ENCODE results near the gene PDE9A. TPM values are rescaled to one million over a fixed set of nuclear protein-coding genes. Genes with fewer than 3 reads are reported as not detected.
A peak's percentile ranks its signal among the peaks of the same experiment; 100 is the strongest.

Gene PDE9A
- total and polyA plus RNA-seq, 2 of the 4 experiments (the other 2 are of a cell fraction): 0.89 to 0.90 TPM

- Histone ChIP-seq H4K91ac (ENCODE audit: insufficient read depth, low read depth, low read length) (no peak overlapping the region), H3K4me3 (ENCODE audit: insufficient read depth, low read depth, low read length) (no peak overlapping the region), H3K23ac (ENCODE audit: low read depth, low read length) (no peak overlapping the region), H3K18ac (ENCODE audit: low read depth, low read length) (no peak overlapping the region), H4K20me1 (ENCODE audit: insufficient read depth, low read length) (peaks cover 8% of the 10 kb centered on the region), H3K4me1 (ENCODE audit: control insufficient read depth, insufficient read depth, low read length) (no peaks in the 10 kb centered on the region), H2AK5ac (ENCODE audit: low read depth, low read length) (no peak overlapping the region), H3K4me2 (ENCODE audit: low read depth, low read length) (no peak overlapping the region), H2BK20ac (ENCODE audit: low read depth, low read length) (no peak overlapping the region), H3K79me1 (ENCODE audit: low read depth in 1 of 2, low read length in 2 of 2) (0 out of 4 replicates have a peak, but pooled peaks cover 0 to 8% of the 10 kb centered on the region in 2 experiments), H3K9me3 (ENCODE audit: control insufficient read depth, insufficient read depth, low read length) (no peaks in the 10 kb centered on the region), H3K27ac (ENCODE audit: insufficient read depth, low read length) (no peak overlapping the region), H2BK5ac (ENCODE audit: low read depth, low read length, poor library complexity, severe bottlenecking) (peak overlapping the region; percentile 77), H4K5ac (ENCODE audit: low read depth, low read length) (no peak overlapping the region), H2AK9ac (replicated peaks; ENCODE audit: low read depth, low read length, poor library complexity) (peak overlapping the region; percentile 88), H3K14ac (replicated peaks; ENCODE audit: low read depth, low read length) (no peak overlapping the region), H3K4ac (ENCODE audit: low read depth, low read length) (no peak overlapping the region), H3K56ac (ENCODE audit: extremely low read depth, insufficient read depth, low read length) (no peak overlapping the region), H3K9ac (ENCODE audit: low read depth, low read length) (no peak overlapping the region), H2BK15ac (ENCODE audit: low read depth, low read length) (no peak overlapping the region), H4K8ac (ENCODE audit: low read depth in 2 of 2, low read length in 2 of 2) (no peak overlapping the region), H3K36me3 (ENCODE audit: control insufficient read depth, insufficient read depth, low read length) (no peaks in the 10 kb centered on the region), H3K27me3 (ENCODE audit: control insufficient read depth, insufficient read depth, low read length) (peaks cover 3% of the 10 kb centered on the region), H2BK120ac (ENCODE audit: low read depth, low read length) (no peak overlapping the region), H3K9me1 (ENCODE audit: insufficient read depth, low read length) (peaks cover 11% of the 10 kb centered on the region), H2AFZ (replicated peaks; ENCODE audit: low read length, poor library complexity) (no peak overlapping the region)
- dilution Hi-C loops (cut with HindIII; ENCODE audit: low sequenced_read_pairs, unreplicated experiment) (no loop called here), intact Hi-C loops (cut with micrococcal nuclease) (no loop called here), in situ Hi-C loops (cut with MboI; ENCODE audit: low sequenced_read_pairs) (no loop called here)
- ChIA-PET CTCF (no interaction called here), POLR2A (ENCODE audit: unreplicated experiment) (no interaction called here)
- TF ChIP-seq CTCF (conservative IDR thresholded peaks at IDR 0.05; ENCODE audit: low read depth, low read length): no peak
- TF ChIP-seq RFX5 (IDR thresholded peaks at IDR 0.05; ENCODE audit: low read depth, low read length): no peak
- DNase-seq (no peak), ATAC-seq (ENCODE audit: low read depth) (no peak)
- WGBS, 2 experiments (ENCODE audit: extremely low coverage in 2 of 2, insufficient read length in 1 of 2): 83% methylated on average over 14 of the region's 25 CpGs; no CpG with 5 or more reads in 1 of the 2 experiments
- no TSS peak for BruUV-seq (replicated peaks)
Measured at GRCh38 chr21:42661688-42662429, 8.4 kb downstream of the PDE9A start.
